Skeletal muscle satellite cell (primary cell): ENCODE data around the gene C1QTNF5. TPM values are rescaled to one million over a fixed set of nuclear protein-coding genes. Genes with fewer than 3 reads are reported as not detected.

Source experiments
- small RNA-seq: library from RNA; depleted of rRNA; stranded (forward); fragments of <200 nt; gene quantifications from one replicate; pipeline ENCODE3, GENCODE V24; 2012

The C1QTNF5 gene

Small RNA genes lying within 50 kb of the gene (small RNA-seq; reads per million reads assigned to genes)
- gene RF01225 (not detected), gene RNU6-262P (not detected)
